Upper lobe of right lung (tissue), 1 donor: ENCODE measurements around the gene UIMC1. TPM values are rescaled to one million over a fixed set of nuclear protein-coding genes. Genes with fewer than 3 reads are reported as not detected.

Experiments
- ATAC-seq: fragments of 200-7000 bp; cut with Tn5 transposase; one replicate; pipeline ENCODE4 v1.9.1; 2020; ENCODE audit warnings: mild to moderate bottlenecking, moderate library complexity
- DNase-seq: peaks from one replicate; pipeline ENCODE4 v3.0.0-alpha.2; 2020
- H3K27ac ChIP-seq: fragments of 200-600 bp; one replicate; pipeline ENCODE4 v1.8.0; 2022
- H3K27me3 ChIP-seq: fragments of 200-600 bp; one replicate; pipeline ENCODE4 v1.8.0; 2022; ENCODE audit warnings: mild to moderate bottlenecking
- H3K36me3 ChIP-seq: fragments of 200-600 bp; one replicate; pipeline ENCODE4 v1.8.0; 2022
- H3K4me1 ChIP-seq: fragments of 200-600 bp; one replicate; pipeline ENCODE4 v1.8.0; 2022
- H3K4me3 ChIP-seq: fragments of 200-600 bp; one replicate; pipeline ENCODE4 v1.8.0; 2022; ENCODE audit warnings: mild to moderate bottlenecking
- H3K9me3 ChIP-seq: fragments of 200-600 bp; one replicate; pipeline ENCODE4 v1.8.0; 2022
- intact Hi-C: fragments of 100-400 bp; cut with DNase I; formaldehyde crosslinking; loops from one replicate; pipeline ENCODE4 v1.11.0; 2022
- total RNA-seq: library from RNA; stranded (reverse); fragmentation: NEBNext Ultra II Directional; extraction: Animal tissue kit (Norgen Biotek cat#: 25700); gene quantifications from one replicate; pipeline ENCODE4 v1.2.1, GENCODE V29; 2021
- TF ChIP-seq, protein P1 (sequence below): fragments of 200-600 bp; IDR thresholded peaks from one replicate; pipeline ENCODE4 v1.8.0; 2022; ENCODE audit warnings: antibody characterized with exemption
- donor health status: DM: no; HTN: yes; CAD: no; lungs with severe emphysema.

The UIMC1 gene
- total RNA-seq, 1 donor from 2014 or later = 35.4 TPM

DNA sequence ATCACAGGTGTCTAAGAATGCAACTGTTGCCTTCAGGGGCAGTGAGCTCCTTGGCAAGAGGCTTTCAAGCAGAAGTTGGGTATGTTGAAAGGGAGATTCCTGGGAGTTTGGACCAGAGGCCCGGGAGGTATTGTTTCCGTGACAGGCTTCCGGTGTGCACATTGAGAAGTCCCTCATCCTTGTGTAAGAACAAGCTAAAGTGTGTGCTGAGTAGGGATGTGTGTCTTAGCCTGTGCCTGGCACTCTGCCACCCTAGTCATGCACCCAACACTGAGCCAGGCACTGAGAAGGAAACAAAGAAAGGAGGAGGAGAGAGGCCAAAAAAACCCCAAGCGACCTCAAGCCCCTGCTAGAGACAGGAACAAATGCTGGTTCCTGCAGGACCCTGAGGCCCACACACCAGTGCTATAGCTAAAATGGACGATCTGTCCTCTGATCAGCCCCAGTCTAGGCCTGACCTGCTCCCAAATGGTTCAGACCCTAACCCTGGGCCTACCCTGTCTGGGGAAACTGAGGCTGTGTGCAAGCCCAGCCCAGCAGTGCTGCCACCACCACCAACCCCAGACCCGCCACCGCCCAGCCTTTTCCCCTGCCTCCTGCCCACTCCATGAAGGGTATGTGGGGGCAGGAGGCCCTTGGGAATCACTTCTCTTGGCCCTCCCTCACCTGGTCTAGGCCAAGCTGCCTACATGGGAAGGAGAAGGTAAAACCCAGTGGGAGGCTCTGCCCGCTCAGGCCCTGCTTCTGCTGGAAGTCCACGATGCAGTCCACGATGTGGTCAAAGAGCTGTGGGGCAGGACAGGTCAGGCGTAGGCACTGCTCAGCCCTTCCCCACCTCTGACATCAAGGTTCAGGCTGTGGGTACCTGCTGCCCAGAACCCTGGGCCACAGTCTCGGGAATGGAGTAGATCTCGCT lies 120.0 kb downstream of the UIMC1 start:
- H3K4me1 ChIP-seq = no peaks in the 10 kb centered on the region
- H3K27ac ChIP-seq = no peak overlapping the region
- intact Hi-C loops = no loop called here
- TF ChIP-seq, protein P1, sequence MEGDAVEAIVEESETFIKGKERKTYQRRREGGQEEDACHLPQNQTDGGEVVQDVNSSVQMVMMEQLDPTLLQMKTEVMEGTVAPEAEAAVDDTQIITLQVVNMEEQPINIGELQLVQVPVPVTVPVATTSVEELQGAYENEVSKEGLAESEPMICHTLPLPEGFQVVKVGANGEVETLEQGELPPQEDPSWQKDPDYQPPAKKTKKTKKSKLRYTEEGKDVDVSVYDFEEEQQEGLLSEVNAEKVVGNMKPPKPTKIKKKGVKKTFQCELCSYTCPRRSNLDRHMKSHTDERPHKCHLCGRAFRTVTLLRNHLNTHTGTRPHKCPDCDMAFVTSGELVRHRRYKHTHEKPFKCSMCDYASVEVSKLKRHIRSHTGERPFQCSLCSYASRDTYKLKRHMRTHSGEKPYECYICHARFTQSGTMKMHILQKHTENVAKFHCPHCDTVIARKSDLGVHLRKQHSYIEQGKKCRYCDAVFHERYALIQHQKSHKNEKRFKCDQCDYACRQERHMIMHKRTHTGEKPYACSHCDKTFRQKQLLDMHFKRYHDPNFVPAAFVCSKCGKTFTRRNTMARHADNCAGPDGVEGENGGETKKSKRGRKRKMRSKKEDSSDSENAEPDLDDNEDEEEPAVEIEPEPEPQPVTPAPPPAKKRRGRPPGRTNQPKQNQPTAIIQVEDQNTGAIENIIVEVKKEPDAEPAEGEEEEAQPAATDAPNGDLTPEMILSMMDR = no peak
- DNase-seq (no peak), ATAC-seq (no peak)
- no peaks in the 10 kb centered on the region for H3K9me3 ChIP-seq
- H3K4me3 ChIP-seq = no peak overlapping the region
- H3K36me3 ChIP-seq = no peaks in the 10 kb centered on the region
- H3K27me3 ChIP-seq = no peaks in the 10 kb centered on the region

DNA sequence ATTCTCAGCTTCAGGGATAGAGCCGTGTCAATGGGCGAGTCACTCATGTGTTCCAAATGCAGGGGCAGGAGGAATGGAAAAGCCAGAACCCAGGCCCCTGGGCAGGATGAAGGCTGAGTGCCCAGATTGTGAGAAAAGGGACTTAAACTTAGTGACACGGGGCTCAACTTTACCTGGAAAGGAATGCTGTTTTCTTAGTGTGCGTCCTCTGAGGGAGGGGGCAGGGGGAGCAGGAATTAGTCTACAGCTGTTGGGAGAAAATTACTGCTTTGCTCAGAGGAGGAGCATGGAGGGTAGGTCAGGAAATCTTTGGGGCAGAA lies 122.0 kb downstream of the UIMC1 start:
- no peak for ATAC-seq
- Histone ChIP-seq H3K9me3 (no peaks in the 10 kb centered on the region), H3K4me1 (no peaks in the 10 kb centered on the region), H3K4me3 (no peak overlapping the region), H3K27ac (no peak overlapping the region), H3K27me3 (peaks cover under 1% of the 10 kb centered on the region), H3K36me3 (no peaks in the 10 kb centered on the region)
- intact Hi-C loops = no loop called here
- TF ChIP-seq, protein P1 = no peak
- DNase-seq = no peak

DNA sequence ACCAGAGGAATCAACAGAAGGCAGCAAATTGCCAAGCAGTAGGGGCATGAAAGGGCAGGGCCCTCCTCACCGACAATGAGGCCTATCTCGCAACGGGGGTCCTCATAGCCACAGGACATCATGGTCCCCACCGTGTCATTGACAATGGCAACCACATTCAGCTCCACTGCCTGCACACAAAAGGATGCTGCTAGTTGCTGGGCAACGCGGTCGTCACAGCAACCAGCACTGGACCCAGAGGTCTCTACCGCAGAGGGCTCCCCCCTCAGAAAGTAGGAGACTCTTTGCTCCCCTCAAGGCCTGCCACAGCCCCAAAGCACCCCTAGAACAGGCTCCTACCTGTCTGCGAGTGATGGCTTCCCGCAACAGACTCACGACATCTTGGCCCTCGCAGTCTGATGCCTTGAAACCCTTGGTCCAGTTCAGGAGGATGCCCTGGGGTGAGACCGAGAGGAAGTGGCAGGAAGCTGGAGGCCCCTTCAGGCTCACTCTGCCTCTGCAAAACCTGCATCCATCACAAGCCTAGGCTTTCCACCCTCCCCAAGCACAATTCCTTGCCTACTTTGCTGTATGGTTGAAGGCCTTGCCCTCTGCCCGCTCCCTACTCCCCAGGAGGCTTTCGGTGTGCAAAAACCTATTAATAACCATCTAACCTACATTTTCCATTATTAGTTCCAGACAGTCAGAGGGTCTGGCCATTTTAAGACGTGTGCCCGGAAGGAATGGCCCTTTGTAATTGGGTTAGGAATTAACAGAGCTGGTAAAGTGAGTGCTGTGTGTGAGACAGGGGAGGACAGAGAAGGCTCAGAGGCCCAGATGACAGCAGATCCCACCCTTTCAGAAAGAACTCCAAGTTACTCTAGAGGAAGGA lies 122.6 kb downstream of the UIMC1 start:
- no peak for ATAC-seq
- no peak overlapping the region for H3K27ac ChIP-seq
- H3K27me3 ChIP-seq = peaks cover 6% of the 10 kb centered on the region
- H3K4me1 ChIP-seq = no peaks in the 10 kb centered on the region
- TF ChIP-seq, protein P1 = no peak
- intact Hi-C loops = no loop called here
- DNase-seq = no peak
- H3K36me3 ChIP-seq = no peaks in the 10 kb centered on the region
- H3K4me3 ChIP-seq = no peak overlapping the region
- H3K9me3 ChIP-seq = no peaks in the 10 kb centered on the region

DNA sequence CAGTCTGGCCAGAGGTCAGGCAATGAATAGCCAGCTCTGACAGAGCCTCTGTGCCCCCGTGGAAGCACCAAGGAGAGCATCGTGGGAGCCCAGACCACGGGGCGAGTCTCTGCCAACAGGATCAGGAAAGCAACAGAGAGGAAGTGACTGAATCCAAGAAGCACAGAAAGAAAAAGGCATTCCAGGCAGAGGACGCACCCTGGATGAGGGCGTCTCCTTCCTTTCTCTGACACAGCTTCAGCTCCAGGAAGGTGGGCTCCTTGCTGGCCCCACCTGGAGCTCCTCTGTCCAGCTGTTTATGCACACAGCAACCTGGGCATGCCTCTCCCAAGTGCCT lies 124.0 kb downstream of the UIMC1 start:
- DNase-seq = no peak
- no peak for ATAC-seq
- Histone ChIP-seq H3K27ac (no peak overlapping the region), H3K36me3 (no peaks in the 10 kb centered on the region), H3K4me1 (no peaks in the 10 kb centered on the region), H3K9me3 (no peaks in the 10 kb centered on the region), H3K27me3 (peaks cover 19% of the 10 kb centered on the region), H3K4me3 (no peak overlapping the region)
- TF ChIP-seq, protein P1 = no peak
- intact Hi-C loops = no loop called here

DNA sequence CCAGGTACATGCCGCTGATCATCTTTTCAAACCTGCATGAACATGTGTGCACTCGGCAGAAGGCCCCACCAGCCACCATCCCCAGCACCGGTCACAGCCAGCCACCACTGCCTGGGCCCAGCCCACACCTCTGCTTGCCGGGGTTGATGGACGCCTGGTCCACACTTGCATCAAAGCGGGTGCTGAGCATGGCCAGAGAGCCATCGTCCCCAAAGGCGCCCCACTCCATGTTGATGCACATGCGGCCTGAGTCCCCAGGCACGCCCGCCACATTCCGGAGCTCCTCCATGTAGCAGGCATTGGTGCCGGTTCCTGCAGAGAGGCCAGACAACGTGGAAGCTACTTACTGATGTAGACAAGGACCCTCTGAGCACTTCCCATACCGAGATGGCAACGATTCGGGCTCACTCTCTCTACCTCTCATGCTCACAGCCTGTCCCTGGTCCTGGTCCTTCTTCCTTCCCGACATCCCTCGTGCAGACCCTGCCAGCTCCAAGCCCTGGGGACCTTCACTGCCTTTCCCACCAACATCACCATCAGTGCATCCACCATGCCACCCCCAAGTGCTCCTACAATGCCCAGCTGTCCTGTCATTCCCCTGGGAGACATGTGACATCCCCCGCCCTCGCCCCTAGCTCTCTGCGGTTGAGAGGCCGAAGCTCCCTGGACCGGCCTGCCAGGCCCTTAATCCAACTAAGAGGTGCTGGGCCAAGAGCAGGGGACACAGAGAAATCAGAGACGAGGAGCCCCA lies 124.6 kb downstream of the UIMC1 start:
- Histone ChIP-seq H3K4me1 (no peaks in the 10 kb centered on the region), H3K27me3 (peaks cover 25% of the 10 kb centered on the region), H3K4me3 (no peak overlapping the region), H3K9me3 (no peaks in the 10 kb centered on the region), H3K36me3 (no peaks in the 10 kb centered on the region), H3K27ac (no peak overlapping the region)
- DNase-seq (peak; percentile 53), ATAC-seq (no peak)
- TF ChIP-seq, protein P1 = no peak
- intact Hi-C loops = no loop called here
